Activated naive CD4-positive, alpha-beta T cell treated with anti-CD3 and anti-CD28 coated beads, Interleukin-2, amount 10 ng/mL, durations not matched to agents 7 days and 5 days (primary cell): ENCODE data around the gene MPIG6B.

Source experiments
- CTCF ChIA-PET: fragments of 350-600 bp; sonication (Branson Sonifier 250); formaldehyde crosslinking; loops from one replicate; lab custom pipeline; 2021; ENCODE audit warnings: antibody characterized with exemption; lab: Charles Lee
- DNase-seq: peaks from one replicate; pipeline ENCODE4 v3.0.0-alpha.2; 2020
- H3K27ac Mint-ChIP-seq: one replicate; pipeline ENCODE4 v1.8.0; 2021; ENCODE audit warnings: mild to moderate bottlenecking, moderate library complexity, mixed read lengths
- H3K27me3 Mint-ChIP-seq: one replicate; pipeline ENCODE4 v1.8.0; 2021; ENCODE audit warnings: mild to moderate bottlenecking, mixed read lengths
- H3K36me3 Mint-ChIP-seq: one replicate; pipeline ENCODE4 v1.8.0; 2021; ENCODE audit warnings: mixed read lengths
- H3K4me1 Mint-ChIP-seq: one replicate; pipeline ENCODE4 v1.8.0; 2021; ENCODE audit warnings: mixed read lengths
- H3K4me3 Mint-ChIP-seq: one replicate; pipeline ENCODE4 v1.8.0; 2021; ENCODE audit warnings: mild to moderate bottlenecking, moderate library complexity, mixed read lengths
- H3K9me3 Mint-ChIP-seq: one replicate; pipeline ENCODE4 v1.8.0; 2021; ENCODE audit warnings: mixed read lengths

MPIG6B gene

GRCh38 chr6:31740397-31741223 lies 17.4 kb downstream of the MPIG6B start:
- Mint-ChIP-seq H3K4me3 (peak overlapping the region; percentile 100), H3K9me3 (no peaks in the 10 kb centered on the region), H3K36me3 (peaks cover 38% of the 10 kb centered on the region), H3K4me1 (peaks cover 52% of the 10 kb centered on the region), H3K27me3 (peaks cover 5% of the 10 kb centered on the region), H3K27ac (peak overlapping the region; percentile 93)
- CTCF ChIA-PET, result interaction anchor here (0.7 to 2.7 kb wide), 7 partner anchors 7 to 190 kb away, joined by 3 to 13 read pairs (median 3); partner anchors contain the start of gene DDAH2
- no peak for DNase-seq

DNA sequence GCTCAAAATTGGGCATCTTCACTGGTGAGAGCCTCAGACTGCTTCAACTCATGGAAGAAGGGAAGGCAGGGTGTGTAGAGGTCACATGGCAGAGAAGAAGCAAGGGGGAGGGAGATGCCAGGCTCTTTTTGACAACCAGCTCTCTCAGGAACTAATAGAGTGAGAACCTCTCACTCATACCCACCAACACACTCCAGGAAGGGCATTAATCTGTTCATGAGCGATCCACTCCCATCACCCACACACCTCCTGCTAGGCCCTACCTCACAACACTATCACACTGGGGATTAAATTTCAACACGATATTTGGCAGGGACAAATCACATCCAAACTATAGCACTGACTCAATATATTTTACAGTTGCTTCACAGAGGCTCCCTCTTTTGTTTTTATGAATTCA lies 18.6 kb downstream of the MPIG6B start:
- DNase-seq, result no peak
- Mint-ChIP-seq H3K4me1 (peaks cover 49% of the 10 kb centered on the region), H3K4me3 (peak overlapping the region; percentile 100), H3K27ac (peak overlapping the region; percentile 51), H3K27me3 (peaks cover 5% of the 10 kb centered on the region), H3K36me3 (peaks cover 32% of the 10 kb centered on the region), H3K9me3 (no peaks in the 10 kb centered on the region)
- CTCF ChIA-PET, result interaction anchor here (2.5 kb wide), 1 partner anchor 28 kb away, joined by 13 read pairs; no protein-coding TSS in a partner anchor

DNA sequence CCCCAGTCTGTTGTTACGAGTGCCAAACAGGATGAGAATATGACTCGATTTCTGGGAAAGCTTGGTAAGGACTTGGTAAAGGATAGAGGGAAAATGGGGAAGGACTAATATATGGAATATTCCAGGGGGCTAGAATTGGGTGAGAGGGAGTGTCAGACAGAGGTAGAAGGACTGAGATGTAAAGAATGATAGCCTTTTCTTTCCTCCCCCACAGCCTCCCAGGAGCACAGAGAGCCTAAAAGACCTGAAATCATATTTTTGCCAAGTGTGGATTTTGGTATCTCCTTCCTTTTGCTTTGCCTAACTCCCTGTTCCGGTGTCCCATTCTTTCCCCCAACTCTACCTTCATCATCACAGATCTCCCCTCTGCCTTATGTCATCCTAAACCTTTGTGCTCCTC lies 19.7 kb downstream of the MPIG6B start:
- CTCF ChIA-PET, result interaction anchor here (1.1 to 1.4 kb wide), 2 partner anchors 27 to 53 kb away, joined by 3 to 4 read pairs; partner anchors contain the start of gene VARS1
- peaks cover 39% of the 10 kb centered on the region for H3K4me1 Mint-ChIP-seq
- no peak overlapping the region for H3K4me3 Mint-ChIP-seq
- H3K36me3 Mint-ChIP-seq, result peaks cover 39% of the 10 kb centered on the region
- no peak for DNase-seq
- H3K9me3 Mint-ChIP-seq, result no peaks in the 10 kb centered on the region
- H3K27ac Mint-ChIP-seq, result no peak overlapping the region
- H3K27me3 Mint-ChIP-seq, result peaks cover 5% of the 10 kb centered on the region

DNA sequence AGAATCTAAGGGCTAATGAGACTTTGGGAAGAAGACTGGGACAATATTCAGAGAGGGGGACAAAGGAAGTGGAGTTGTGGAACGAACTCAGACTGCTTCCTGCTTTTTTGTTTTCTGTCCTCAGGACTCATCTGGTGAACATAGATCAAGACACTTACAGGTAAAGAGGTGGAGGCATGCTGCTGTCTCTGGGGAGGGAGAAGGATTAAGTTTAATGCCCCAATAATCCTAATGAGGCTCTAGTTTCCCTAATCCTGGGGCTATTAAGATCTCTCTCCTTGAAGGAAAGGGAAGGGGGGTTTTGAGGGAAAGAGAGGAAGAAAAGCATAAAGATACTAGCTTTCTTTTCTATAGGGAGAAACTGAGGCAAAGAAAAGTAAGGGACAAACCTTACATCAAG lies 21.2 kb downstream of the MPIG6B start:
- H3K36me3 Mint-ChIP-seq, result peaks cover 44% of the 10 kb centered on the region
- H3K4me1 Mint-ChIP-seq, result peaks cover 23% of the 10 kb centered on the region

DNA sequence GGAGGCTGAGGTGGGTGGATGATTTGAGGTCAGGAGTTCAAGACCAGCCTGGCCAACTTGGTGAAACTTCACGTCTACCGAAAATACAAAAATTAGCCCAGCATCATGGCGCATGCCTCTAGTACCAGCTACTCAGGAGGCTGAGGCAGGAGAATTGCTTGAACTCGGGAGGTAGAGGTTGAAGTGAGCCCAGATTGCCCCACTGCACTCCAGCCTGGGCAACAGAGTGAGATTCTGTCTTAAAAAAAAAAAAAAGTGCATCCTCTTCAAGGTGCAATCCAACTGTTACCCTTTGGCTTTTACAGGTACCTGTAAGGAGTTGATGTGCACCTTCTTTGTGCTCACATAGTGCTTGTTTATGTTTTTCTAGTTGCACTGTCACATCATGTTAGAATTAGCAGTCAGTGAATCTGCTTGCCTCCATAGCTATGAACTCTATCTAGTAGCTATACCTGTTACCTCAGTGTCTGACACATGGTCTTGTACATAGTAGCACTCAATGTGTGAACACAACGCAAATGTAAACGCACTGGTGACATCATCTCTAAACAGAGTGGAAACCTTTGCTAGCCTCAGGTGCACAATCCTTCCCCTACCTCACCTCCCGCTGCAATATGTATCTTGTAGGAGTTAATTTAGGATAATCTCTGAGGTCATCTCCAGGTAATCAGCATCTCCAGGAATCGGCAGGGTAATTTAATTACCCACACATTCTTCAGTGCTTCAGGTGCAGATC lies 26.3 kb downstream of the MPIG6B start:
- Mint-ChIP-seq H3K27ac (peak overlapping the region; percentile 50), H3K4me3 (no peak overlapping the region), H3K4me1 (no peaks in the 10 kb centered on the region), H3K9me3 (no peaks in the 10 kb centered on the region), H3K27me3 (no peaks in the 10 kb centered on the region), H3K36me3 (peaks cover 18% of the 10 kb centered on the region)
- DNase-seq, result no peak
- CTCF ChIA-PET, result interaction anchor here (0.6 kb wide), 1 partner anchor 45 kb away, joined by 3 read pairs; no protein-coding TSS in a partner anchor

More for the DNA sequence above, 21.2 kb downstream of the MPIG6B start:
- Mint-ChIP-seq H3K4me3 (no peak overlapping the region), H3K27me3 (peaks cover 5% of the 10 kb centered on the region), H3K9me3 (no peaks in the 10 kb centered on the region), H3K27ac (peak overlapping the region; percentile 1)
- DNase-seq, result no peak
- CTCF ChIA-PET, result interaction anchor here (0.6 to 3.3 kb wide), 2 partner anchors 9 to 25 kb away, joined by 3 to 9 read pairs; no protein-coding TSS in a partner anchor

DNA sequence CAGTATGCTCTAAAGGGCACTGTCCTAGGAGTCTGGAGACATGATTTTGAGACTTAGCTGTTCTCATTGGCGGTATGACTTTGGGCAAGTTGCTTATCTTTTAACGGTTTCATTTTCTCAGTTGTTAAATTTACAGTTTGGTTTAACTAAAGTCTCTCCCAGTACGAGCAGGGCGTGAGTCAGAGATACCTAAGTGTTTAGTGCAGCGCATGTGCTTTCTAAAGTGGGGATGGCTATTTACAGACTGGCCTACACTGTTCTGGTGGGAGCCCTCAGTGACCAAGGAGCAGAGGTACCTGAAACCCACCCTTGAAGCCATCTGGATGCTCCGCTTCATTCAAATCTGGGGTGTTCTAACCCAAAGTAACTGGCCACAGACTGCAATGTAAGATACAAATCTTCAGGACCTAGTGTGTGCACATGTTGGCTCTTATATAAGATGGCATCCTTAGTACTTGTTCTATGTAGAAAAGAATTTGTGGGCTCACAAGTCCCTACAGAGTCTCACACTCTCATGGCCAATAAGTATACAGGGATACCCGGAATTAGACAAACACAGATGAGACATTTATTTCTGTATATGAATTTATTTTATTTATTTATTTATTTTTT lies 27.3 kb downstream of the MPIG6B start:
- H3K4me1 Mint-ChIP-seq, result no peaks in the 10 kb centered on the region
- H3K9me3 Mint-ChIP-seq, result no peaks in the 10 kb centered on the region
- no peak for DNase-seq
- CTCF ChIA-PET, result no interaction called here
- H3K36me3 Mint-ChIP-seq, result peaks cover 14% of the 10 kb centered on the region
- peak overlapping the region; percentile 12 for H3K27ac Mint-ChIP-seq
- H3K27me3 Mint-ChIP-seq, result no peaks in the 10 kb centered on the region
- H3K4me3 Mint-ChIP-seq, result no peak overlapping the region

GRCh38 chr6:31752739-31753319 lies 29.7 kb downstream of the MPIG6B start:
- H3K4me3 Mint-ChIP-seq, result no peak overlapping the region
- no peaks in the 10 kb centered on the region for H3K4me1 Mint-ChIP-seq
- CTCF ChIA-PET, result interaction anchor here (0.8 to 0.9 kb wide), 2 partner anchors 9 to 37 kb away, joined by 3 read pairs; no protein-coding TSS in a partner anchor
- H3K36me3 Mint-ChIP-seq, result peaks cover 8% of the 10 kb centered on the region
- H3K27me3 Mint-ChIP-seq, result no peaks in the 10 kb centered on the region
- H3K27ac Mint-ChIP-seq, result no peak overlapping the region
- H3K9me3 Mint-ChIP-seq, result no peaks in the 10 kb centered on the region
- DNase-seq, result no peak

- peaks cover 34% of the 10 kb centered on the region for H3K36me3 Mint-ChIP-seq
- H3K4me1 Mint-ChIP-seq, result peaks cover 4% of the 10 kb centered on the region
- CTCF ChIA-PET, result interaction anchor here (3.1 kb wide), 1 partner anchor 11 kb away, joined by 16 read pairs; no protein-coding TSS in a partner anchor
- H3K27ac Mint-ChIP-seq, result no peak overlapping the region
- DNase-seq, result no peak
- H3K27me3 Mint-ChIP-seq, result no peaks in the 10 kb centered on the region
- H3K9me3 Mint-ChIP-seq, result no peaks in the 10 kb centered on the region
- no peak overlapping the region for H3K4me3 Mint-ChIP-seq
Measured at GRCh38 chr6:31758281-31758680, 35.1 kb downstream of the MPIG6B start.

GRCh38 chr6:31760790-31761189 lies 37.6 kb downstream of the MPIG6B start:
- no peak overlapping the region for H3K4me3 Mint-ChIP-seq
- CTCF ChIA-PET, result interaction anchor here (3.1 kb wide), 1 partner anchor 9 kb away, joined by 16 read pairs; no protein-coding TSS in a partner anchor
- H3K4me1 Mint-ChIP-seq, result peaks cover 20% of the 10 kb centered on the region
- H3K9me3 Mint-ChIP-seq, result no peaks in the 10 kb centered on the region
- no peak for DNase-seq
- H3K27me3 Mint-ChIP-seq, result no peaks in the 10 kb centered on the region
- H3K36me3 Mint-ChIP-seq, result peaks cover 43% of the 10 kb centered on the region
- no peak overlapping the region for H3K27ac Mint-ChIP-seq

- Mint-ChIP-seq H3K4me3 (no peak overlapping the region), H3K36me3 (peaks cover 43% of the 10 kb centered on the region), H3K27ac (no peak overlapping the region), H3K4me1 (peaks cover 20% of the 10 kb centered on the region), H3K27me3 (no peaks in the 10 kb centered on the region), H3K9me3 (no peaks in the 10 kb centered on the region)
- DNase-seq, result no peak
- CTCF ChIA-PET, result interaction anchor here (3.1 kb wide), 1 partner anchor 8 kb away, joined by 16 read pairs; no protein-coding TSS in a partner anchor
Measured at GRCh38 chr6:31761343-31761742, 38.2 kb downstream of the MPIG6B start.

DNA sequence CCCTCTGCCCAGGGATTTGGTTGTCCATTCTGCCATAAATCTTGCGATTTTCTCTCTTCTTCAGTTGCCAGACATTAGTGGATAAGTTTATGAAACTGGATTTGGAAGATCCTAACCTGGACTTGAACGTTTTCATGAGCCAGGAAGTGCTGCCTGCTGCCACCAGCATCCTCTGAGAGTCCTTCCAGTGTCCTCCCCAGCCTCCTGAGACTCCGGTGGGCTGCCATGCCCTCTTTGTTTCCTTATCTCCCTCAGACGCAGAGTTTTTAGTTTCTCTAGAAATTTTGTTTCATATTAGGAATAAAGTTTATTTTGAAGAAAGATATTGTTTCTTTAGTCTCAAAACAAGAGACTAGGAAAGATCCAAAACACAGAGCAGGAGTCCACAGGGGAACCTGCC lies 39.2 kb downstream of the MPIG6B start, which contains the start of gene SAPCD1:
SAPCD1 (plus strand) TSS at position 301 of the 400 bp plus-strand sequence. CDS start 399 bp downstream, outside the sequence.
- H3K27me3 Mint-ChIP-seq, result no peaks in the 10 kb centered on the region
- CTCF ChIA-PET, result no interaction called here
- peaks cover 43% of the 10 kb centered on the region for H3K36me3 Mint-ChIP-seq
- H3K9me3 Mint-ChIP-seq, result no peaks in the 10 kb centered on the region
- H3K27ac Mint-ChIP-seq, result no peak within 1 kb of the TSS
- peaks cover 20% of the 10 kb centered on the region for H3K4me1 Mint-ChIP-seq
- no peak within 1 kb of the TSS for H3K4me3 Mint-ChIP-seq
- DNase-seq, result no peak

- CTCF ChIA-PET, result no interaction called here
- H3K9me3 Mint-ChIP-seq, result no peaks in the 10 kb centered on the region
- no peaks in the 10 kb centered on the region for H3K27me3 Mint-ChIP-seq
- H3K4me3 Mint-ChIP-seq, result no peak overlapping the region
- H3K36me3 Mint-ChIP-seq, result peaks cover 41% of the 10 kb centered on the region
- no peak for DNase-seq
- H3K4me1 Mint-ChIP-seq, result peaks cover 23% of the 10 kb centered on the region
- no peak overlapping the region for H3K27ac Mint-ChIP-seq
Measured at GRCh38 chr6:31762878-31763618, 39.9 kb downstream of the MPIG6B start.

GRCh38 chr6:31763619-31763940 lies 40.4 kb downstream of the MPIG6B start:
- Mint-ChIP-seq H3K27me3 (no peaks in the 10 kb centered on the region), H3K9me3 (no peaks in the 10 kb centered on the region), H3K4me3 (no peak overlapping the region), H3K4me1 (peaks cover 28% of the 10 kb centered on the region), H3K27ac (no peak overlapping the region), H3K36me3 (peaks cover 38% of the 10 kb centered on the region)
- CTCF ChIA-PET, result no interaction called here
- DNase-seq, result no peak
